ENCODE results near the gene APOB. TPM values are rescaled to one million over a fixed set of nuclear protein-coding genes. Genes with fewer than 3 reads are reported as not detected.

Gene APOB
- total RNA-seq, 1 experiment from 2014 or later = not detected

DNA sequence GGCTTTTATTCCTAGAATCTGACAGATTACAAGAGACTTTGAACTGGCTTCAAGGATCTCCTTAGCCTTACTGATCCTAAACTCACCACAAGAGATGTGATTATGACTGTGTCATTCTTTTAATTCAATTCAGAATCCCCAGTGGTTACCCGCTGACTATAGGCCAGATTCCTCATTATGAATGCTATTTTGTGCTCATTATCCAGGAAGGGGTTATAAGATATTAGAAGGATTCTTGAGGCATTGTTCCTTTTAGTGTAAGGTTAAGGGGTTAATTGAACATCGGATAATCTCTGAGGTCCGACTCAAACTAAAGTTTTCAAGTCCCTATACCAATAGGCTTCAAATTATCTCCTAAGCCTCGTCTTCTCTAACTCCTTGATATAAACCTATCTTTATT is 40.5 kb upstream of the APOB start:
- intact Hi-C loops (cut with micrococcal nuclease; ENCODE audit: unreplicated experiment) = no loop called here
- TF ChIP-seq, protein P1, sequence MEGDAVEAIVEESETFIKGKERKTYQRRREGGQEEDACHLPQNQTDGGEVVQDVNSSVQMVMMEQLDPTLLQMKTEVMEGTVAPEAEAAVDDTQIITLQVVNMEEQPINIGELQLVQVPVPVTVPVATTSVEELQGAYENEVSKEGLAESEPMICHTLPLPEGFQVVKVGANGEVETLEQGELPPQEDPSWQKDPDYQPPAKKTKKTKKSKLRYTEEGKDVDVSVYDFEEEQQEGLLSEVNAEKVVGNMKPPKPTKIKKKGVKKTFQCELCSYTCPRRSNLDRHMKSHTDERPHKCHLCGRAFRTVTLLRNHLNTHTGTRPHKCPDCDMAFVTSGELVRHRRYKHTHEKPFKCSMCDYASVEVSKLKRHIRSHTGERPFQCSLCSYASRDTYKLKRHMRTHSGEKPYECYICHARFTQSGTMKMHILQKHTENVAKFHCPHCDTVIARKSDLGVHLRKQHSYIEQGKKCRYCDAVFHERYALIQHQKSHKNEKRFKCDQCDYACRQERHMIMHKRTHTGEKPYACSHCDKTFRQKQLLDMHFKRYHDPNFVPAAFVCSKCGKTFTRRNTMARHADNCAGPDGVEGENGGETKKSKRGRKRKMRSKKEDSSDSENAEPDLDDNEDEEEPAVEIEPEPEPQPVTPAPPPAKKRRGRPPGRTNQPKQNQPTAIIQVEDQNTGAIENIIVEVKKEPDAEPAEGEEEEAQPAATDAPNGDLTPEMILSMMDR (conservative IDR thresholded peaks at IDR 0.05; ENCODE audit: low read depth, low read length) = no peak

GRCh38 chr2:21083482-21083881 is 39.6 kb upstream of the APOB start:
- H3K27ac ChIP-seq (ENCODE audit: low read depth, low read length, poor library complexity, severe bottlenecking) = no peak overlapping the region
- intact Hi-C loops (cut with micrococcal nuclease; ENCODE audit: unreplicated experiment) = no loop called here
- peaks cover 2% of the 10 kb centered on the region for H3K27me3 ChIP-seq (replicated peaks; ENCODE audit: insufficient read depth, low read depth, low read length, poor library complexity)
- no TSS peak for BruUV-seq (replicated peaks)
- no peaks in the 10 kb centered on the region for H3K4me1 ChIP-seq (ENCODE audit: insufficient read depth, low read length, poor library complexity, severe bottlenecking)
- TF ChIP-seq, protein P1 (conservative IDR thresholded peaks at IDR 0.05; ENCODE audit: low read depth, low read length) = no peak
- no peak for TF ChIP-seq EZH2 (IDR thresholded peaks at IDR 0.05; ENCODE audit: borderline replicate concordance, low read depth, low read length, poor library complexity, severe bottlenecking)
- no peaks in the 10 kb centered on the region for H3K36me3 ChIP-seq (ENCODE audit: insufficient read depth, low read length, poor library complexity, severe bottlenecking)
- H3K9me3 ChIP-seq (ENCODE audit: low read depth, low read length, poor library complexity, severe bottlenecking) = no peaks in the 10 kb centered on the region
- POLR2A ChIA-PET (ENCODE audit: low non-redundant PET) = no interaction called here
- DNase-seq (ENCODE audit: low spot score) = no peak
- H3K4me3 ChIP-seq (ENCODE audit: low read depth, low read length, poor library complexity, severe bottlenecking) = no peak overlapping the region
- CTCF ChIA-PET = no interaction called here

More for the DNA sequence above, 40.5 kb upstream of the APOB start:
- Histone ChIP-seq H3K27ac (ENCODE audit: low read depth, low read length, poor library complexity, severe bottlenecking) (no peak overlapping the region), H3K4me3 (ENCODE audit: low read depth, low read length, poor library complexity, severe bottlenecking) (no peak overlapping the region), H3K9me3 (ENCODE audit: low read depth, low read length, poor library complexity, severe bottlenecking) (no peaks in the 10 kb centered on the region), H3K27me3 (replicated peaks; ENCODE audit: insufficient read depth, low read depth, low read length, poor library complexity) (peaks cover 9% of the 10 kb centered on the region), H3K36me3 (ENCODE audit: insufficient read depth, low read length, poor library complexity, severe bottlenecking) (no peaks in the 10 kb centered on the region), H3K4me1 (ENCODE audit: insufficient read depth, low read length, poor library complexity, severe bottlenecking) (no peaks in the 10 kb centered on the region)
- ChIA-PET CTCF (no interaction called here), POLR2A (ENCODE audit: low non-redundant PET) (no interaction called here)
- DNase-seq (ENCODE audit: low spot score) = no peak
- no TSS peak for BruUV-seq (replicated peaks)

GRCh38 chr2:21078296-21078695 is 34.4 kb upstream of the APOB start:
- Histone ChIP-seq H3K9me3 (ENCODE audit: low read depth, low read length, poor library complexity, severe bottlenecking) (no peaks in the 10 kb centered on the region), H3K36me3 (ENCODE audit: insufficient read depth, low read length, poor library complexity, severe bottlenecking) (no peaks in the 10 kb centered on the region), H3K27me3 (replicated peaks; ENCODE audit: insufficient read depth, low read depth, low read length, poor library complexity) (no peaks in the 10 kb centered on the region), H3K4me3 (ENCODE audit: low read depth, low read length, poor library complexity, severe bottlenecking) (no peak overlapping the region), H3K4me1 (ENCODE audit: insufficient read depth, low read length, poor library complexity, severe bottlenecking) (no peaks in the 10 kb centered on the region), H3K27ac (ENCODE audit: low read depth, low read length, poor library complexity, severe bottlenecking) (no peak overlapping the region)
- TF ChIP-seq EZH2 (IDR thresholded peaks at IDR 0.05; ENCODE audit: borderline replicate concordance, low read depth, low read length, poor library complexity, severe bottlenecking) = no peak
- TF ChIP-seq, protein P1 (conservative IDR thresholded peaks at IDR 0.05; ENCODE audit: low read depth, low read length) = no peak
- BruUV-seq (replicated peaks) = no TSS peak
- intact Hi-C loops (cut with micrococcal nuclease; ENCODE audit: unreplicated experiment) = no loop called here
- ChIA-PET POLR2A (ENCODE audit: low non-redundant PET) (no interaction called here), CTCF (no interaction called here)
- DNase-seq (ENCODE audit: low spot score) = no peak
